ENCODE data around the gene SPINDOC. TPM values are rescaled to one million over a fixed set of nuclear protein-coding genes. Genes with fewer than 3 reads are reported as not detected.
A peak's percentile ranks its signal among the peaks of the same experiment; 100 is the strongest.

Gene SPINDOC
- polyA plus RNA-seq, 3 donors: 0.10 to 3.3 (median 0.20) TPM

DNA sequence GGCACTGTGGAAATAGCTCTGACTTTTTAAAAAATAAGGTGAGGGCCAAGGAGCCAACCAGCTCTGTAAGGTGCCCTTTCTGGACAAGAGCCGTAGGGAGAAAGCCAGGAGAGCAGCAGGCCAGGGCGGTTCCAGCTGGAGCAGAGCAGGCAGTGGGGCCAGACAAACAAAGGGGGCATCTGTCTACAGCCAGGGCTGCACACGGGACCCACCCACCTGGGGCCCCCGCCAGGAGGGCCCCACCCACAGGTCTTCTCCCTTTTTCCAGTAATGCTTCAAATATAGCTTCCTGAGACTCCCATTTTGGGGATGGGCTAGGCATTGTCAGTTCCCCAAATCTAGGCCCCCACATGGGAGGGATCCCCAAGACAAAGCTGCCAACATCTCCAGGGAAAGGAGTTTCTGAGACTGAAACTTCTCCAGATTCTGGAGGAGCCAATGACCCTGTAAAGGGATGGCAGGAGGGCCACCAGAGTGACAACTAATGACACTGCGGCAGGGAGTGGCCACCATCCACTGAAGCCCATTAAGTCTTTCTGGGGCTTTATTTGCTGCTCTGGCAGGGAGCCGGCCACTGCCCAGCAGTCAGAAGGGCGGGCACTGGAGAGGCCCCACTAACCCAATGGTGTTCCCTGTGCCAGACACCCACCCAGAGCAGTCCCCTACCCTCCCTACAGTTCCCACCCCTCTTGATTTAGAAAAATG lies 46.6 kb upstream of the SPINDOC start:
- H4K20me1 ChIP-seq (ENCODE audit: insufficient read depth, low read length): peaks cover 11% of the 10 kb centered on the region
- H3K4me1 Mint-ChIP-seq: peaks cover 16% of the 10 kb centered on the region
- H3K9me3 Mint-ChIP-seq: peaks cover 2 to 11% (median 4%) of the 10 kb centered on the region in 7 donors
- peaks cover 19 to 26% of the 10 kb centered on the region in 2 donors for H3K27me3 ChIP-seq (ENCODE audit: control insufficient read depth in 2 of 2, insufficient read depth in 2 of 2, low read length in 2 of 2)
- 95% methylated on average over 7 of the region's 7 CpGs for WGBS (ENCODE audit: insufficient coverage)
- peak overlapping the region; percentile 81 for H2AFZ ChIP-seq (ENCODE audit: insufficient read depth, low read depth, low read length, poor library complexity, severe bottlenecking)
- peaks cover 20 to 34% (median 20%) of the 10 kb centered on the region in 3 donors for H3K27me3 Mint-ChIP-seq (ENCODE audit: low read depth in 3 of 3)
- peaks cover 0 to 4% of the 10 kb centered on the region in 2 donors for H3K36me3 Mint-ChIP-seq
- DNase-seq: no peak
- peaks cover 14 to 27% of the 10 kb centered on the region in 2 donors for H3K4me1 ChIP-seq (ENCODE audit: control insufficient read depth in 1 of 2, insufficient read depth in 2 of 2, low read length in 2 of 2)
- H3K27ac ChIP-seq (ENCODE audit: low read depth in 1 of 2, low read length in 2 of 2): no peak overlapping the region
- peak overlapping the region in 1 of 2 donors; percentile 98 for H3K4me3 Mint-ChIP-seq
- H3K27ac Mint-ChIP-seq: no peak overlapping the region
- no peak for TF ChIP-seq CTCF (IDR thresholded peaks at IDR 0.05)
- H3K9ac ChIP-seq (ENCODE audit: insufficient read depth, low read length, poor library complexity, severe bottlenecking): no peak overlapping the region
- intact Hi-C loops (cut with micrococcal nuclease): loop anchor here (5.0 to 10.0 kb wide), 3 partner anchors 181 to 381 kb away; no protein-coding TSS in a partner anchor
- peak overlapping the region in 1 of 3 experiments; percentile 91 for H3K4me3 ChIP-seq (replicated peaks in 1 of 3; ENCODE audit: low read depth in 2 of 3, low read length in 3 of 3)
- H3K4me2 ChIP-seq (replicated peaks; ENCODE audit: extremely low read depth, low read length, poor library complexity, severe bottlenecking): peak overlapping the region; percentile 86
- no peaks in the 10 kb centered on the region for H3K79me2 ChIP-seq (ENCODE audit: insufficient read depth, low read length)
- no peaks in the 10 kb centered on the region for H3K36me3 ChIP-seq (replicated peaks in 1 of 2; ENCODE audit: control insufficient read depth in 1 of 2, insufficient read depth in 2 of 2, low read length in 2 of 2)
- peaks cover 3 to 5% of the 10 kb centered on the region in 2 donors for H3K9me3 ChIP-seq (replicated peaks in 1 of 2; ENCODE audit: control insufficient read depth in 1 of 2, insufficient read depth in 1 of 2, low read length in 2 of 2)

GRCh38 chr11:63767267-63767564 lies 46.0 kb upstream of the SPINDOC start:
- peaks cover 2 to 11% (median 4%) of the 10 kb centered on the region in 7 donors for H3K9me3 Mint-ChIP-seq
- H4K20me1 ChIP-seq (ENCODE audit: insufficient read depth, low read length): peaks cover 8% of the 10 kb centered on the region
- H3K9me3 ChIP-seq (replicated peaks in 1 of 2; ENCODE audit: control insufficient read depth in 1 of 2, insufficient read depth in 1 of 2, low read length in 2 of 2): peaks cover 3 to 5% of the 10 kb centered on the region in 2 donors
- H3K27me3 ChIP-seq (ENCODE audit: control insufficient read depth in 2 of 2, insufficient read depth in 2 of 2, low read length in 2 of 2): peaks cover 19 to 29% of the 10 kb centered on the region in 2 donors
- peaks cover 16% of the 10 kb centered on the region for H3K4me1 Mint-ChIP-seq
- H3K36me3 Mint-ChIP-seq: peaks cover 0 to 4% of the 10 kb centered on the region in 2 donors
- DNase-seq: no peak
- peak overlapping the region; percentile 86 for H3K4me2 ChIP-seq (replicated peaks; ENCODE audit: extremely low read depth, low read length, poor library complexity, severe bottlenecking)
- peak overlapping the region in 1 of 2 donors; percentile 40 for H3K27ac ChIP-seq (ENCODE audit: low read depth in 1 of 2, low read length in 2 of 2)
- H3K9ac ChIP-seq (ENCODE audit: insufficient read depth, low read length, poor library complexity, severe bottlenecking): peak overlapping the region; percentile 64
- peak overlapping the region; percentile 81 for H2AFZ ChIP-seq (ENCODE audit: insufficient read depth, low read depth, low read length, poor library complexity, severe bottlenecking)
- no peaks in the 10 kb centered on the region for H3K79me2 ChIP-seq (ENCODE audit: insufficient read depth, low read length)
- H3K27ac Mint-ChIP-seq: peak overlapping the region in 6 of 7 donors; percentile 50 to 88 (median 78)
- H3K4me3 ChIP-seq (replicated peaks in 1 of 3; ENCODE audit: low read depth in 2 of 3, low read length in 3 of 3): peak overlapping the region; percentile 71 to 91 (median 79)
- peak overlapping the region; percentile 98 for H3K4me3 Mint-ChIP-seq
- WGBS (ENCODE audit: insufficient coverage): 29% methylated on average over 4 of the region's 4 CpGs
- H3K27me3 Mint-ChIP-seq (ENCODE audit: low read depth in 3 of 3): peaks cover 22 to 38% (median 24%) of the 10 kb centered on the region in 3 donors
- H3K36me3 ChIP-seq (replicated peaks in 1 of 2; ENCODE audit: control insufficient read depth in 1 of 2, insufficient read depth in 2 of 2, low read length in 2 of 2): no peaks in the 10 kb centered on the region
- intact Hi-C loops (cut with micrococcal nuclease): loop anchor here (5.0 to 10.0 kb wide), 3 partner anchors 180 to 380 kb away; no protein-coding TSS in a partner anchor
- peaks cover 14 to 27% of the 10 kb centered on the region in 2 donors for H3K4me1 ChIP-seq (ENCODE audit: control insufficient read depth in 1 of 2, insufficient read depth in 2 of 2, low read length in 2 of 2)
- no peak for TF ChIP-seq CTCF (IDR thresholded peaks at IDR 0.05)
